ENCODE data around the gene NPVF. TPM values are rescaled to one million over a fixed set of nuclear protein-coding genes. Genes with fewer than 3 reads are reported as not detected.

Gene NPVF, protein sequence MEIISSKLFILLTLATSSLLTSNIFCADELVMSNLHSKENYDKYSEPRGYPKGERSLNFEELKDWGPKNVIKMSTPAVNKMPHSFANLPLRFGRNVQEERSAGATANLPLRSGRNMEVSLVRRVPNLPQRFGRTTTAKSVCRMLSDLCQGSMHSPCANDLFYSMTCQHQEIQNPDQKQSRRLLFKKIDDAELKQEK
- total RNA-seq (not detected), polyA plus RNA-seq (not detected)

DNA sequence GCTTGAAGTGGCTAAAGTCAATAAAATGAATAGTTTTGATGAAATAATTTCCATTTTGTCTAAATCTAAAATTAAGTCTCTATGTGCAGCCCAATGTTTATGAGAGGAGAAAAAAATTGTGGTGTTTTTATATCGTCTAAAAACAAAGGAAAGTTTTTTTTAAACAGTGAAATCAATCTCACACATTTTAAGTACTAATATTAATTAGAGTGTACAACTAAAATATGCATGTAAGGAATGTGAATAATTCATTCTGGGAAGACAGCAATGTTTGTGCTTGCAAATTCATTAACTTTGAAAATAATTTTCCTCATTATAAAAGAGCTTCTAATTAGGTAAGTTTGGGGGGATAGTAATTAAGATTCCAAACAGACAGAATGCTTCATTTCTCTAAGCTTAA lies at the start of gene NPVF:
Gene NPVF (minus strand): TSS at position 101 of the 400 bp plus-strand sequence. CDS start 47 bp downstream, at position 54.
- H3K9me3 ChIP-seq (ENCODE audit: control insufficient read depth in 2 of 2, low read length in 2 of 2), result no peaks in the 10 kb centered on the region
- H3K4me1 ChIP-seq (ENCODE audit: control insufficient read depth, insufficient read depth, low read length, poor library complexity, severe bottlenecking), result no peaks in the 10 kb centered on the region
- H3K27me3 ChIP-seq (ENCODE audit: control insufficient read depth, insufficient read depth, low read length), result peaks cover 12% of the 10 kb centered on the region
- H3K4me3 ChIP-seq (ENCODE audit: low read depth, low read length), result no peak within 1 kb of the TSS
- ATAC-seq (ENCODE audit: low read depth in 2 of 2), result no peak
- no peak for DNase-seq
- H3K27ac Mint-ChIP-seq, result no peak within 1 kb of the TSS
- no peak within 1 kb of the TSS for H3K4me3 Mint-ChIP-seq
- peaks cover 32% of the 10 kb centered on the region for H3K27me3 Mint-ChIP-seq
- H3K36me3 Mint-ChIP-seq, result no peaks in the 10 kb centered on the region
- H3K9me3 Mint-ChIP-seq, result peaks cover 0 to 6% (median 0%) of the 10 kb centered on the region in 7 donors
- no peaks in the 10 kb centered on the region for H3K4me1 Mint-ChIP-seq
- H3K36me3 ChIP-seq (ENCODE audit: control insufficient read depth, insufficient read depth, low read length), result no peaks in the 10 kb centered on the region
- H3K27ac ChIP-seq (ENCODE audit: insufficient read depth, low read length, poor library complexity, severe bottlenecking), result no peak within 1 kb of the TSS

DNA sequence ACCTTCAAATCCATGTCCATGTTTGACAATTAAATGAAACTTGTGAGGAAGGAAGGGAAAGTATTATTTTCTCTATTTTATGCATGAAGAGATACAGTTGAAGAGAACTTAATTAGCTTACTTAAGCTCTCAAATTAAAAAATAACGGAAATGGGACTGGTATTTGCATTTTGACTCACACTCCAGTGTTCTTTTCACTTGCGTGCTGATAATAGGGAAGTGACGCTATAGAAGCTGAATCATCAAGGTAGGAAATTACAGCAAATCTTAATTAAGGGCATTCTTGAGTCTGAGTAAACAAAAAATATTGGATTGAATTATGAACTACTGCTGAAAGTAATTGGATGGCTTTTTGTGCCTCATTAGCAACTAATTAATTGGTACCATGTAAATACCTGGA lies 44.0 kb upstream of the NPVF start:
- Histone ChIP-seq H3K27ac (ENCODE audit: insufficient read depth, low read length, poor library complexity, severe bottlenecking) (no peak overlapping the region), H3K4me1 (ENCODE audit: control insufficient read depth, insufficient read depth, low read length, poor library complexity, severe bottlenecking) (no peaks in the 10 kb centered on the region), H3K9me3 (ENCODE audit: control insufficient read depth in 2 of 2, low read length in 2 of 2) (no peaks in the 10 kb centered on the region), H3K36me3 (ENCODE audit: control insufficient read depth, insufficient read depth, low read length) (no peaks in the 10 kb centered on the region), H3K27me3 (ENCODE audit: control insufficient read depth, insufficient read depth, low read length) (peaks cover 5% of the 10 kb centered on the region), H3K4me3 (ENCODE audit: low read depth, low read length) (no peak overlapping the region)
- no peak overlapping the region for H3K27ac Mint-ChIP-seq
- H3K36me3 Mint-ChIP-seq, result no peaks in the 10 kb centered on the region
- H3K27me3 Mint-ChIP-seq, result peaks cover 20% of the 10 kb centered on the region
- peaks cover 0 to 1% (median 0%) of the 10 kb centered on the region in 7 donors for H3K9me3 Mint-ChIP-seq
- DNase-seq (no peak), ATAC-seq (ENCODE audit: low read depth in 2 of 2) (no peak)
- no peak overlapping the region for H3K4me3 Mint-ChIP-seq
- H3K4me1 Mint-ChIP-seq, result no peaks in the 10 kb centered on the region

DNA sequence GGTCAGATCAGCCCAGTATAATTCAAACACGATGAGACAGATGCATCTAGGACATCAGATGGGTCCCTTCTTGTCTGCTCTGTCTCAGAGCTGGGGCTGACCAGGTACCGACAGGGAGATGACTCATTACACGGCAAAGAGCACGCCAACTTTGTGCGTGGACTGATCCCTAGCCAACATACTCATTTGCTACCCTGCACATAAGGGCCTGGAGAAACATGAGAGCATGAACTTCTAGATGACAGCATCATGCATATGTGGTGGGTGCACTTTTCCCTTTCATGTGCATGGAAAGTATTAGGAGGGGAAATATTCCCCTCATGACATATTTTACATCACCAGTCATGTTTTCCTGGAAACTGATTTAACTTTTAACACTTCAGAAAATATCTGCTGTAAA lies 35.1 kb upstream of the NPVF start:
- Mint-ChIP-seq H3K27me3 (peaks cover 7% of the 10 kb centered on the region), H3K27ac (no peak overlapping the region), H3K36me3 (no peaks in the 10 kb centered on the region), H3K4me3 (no peak overlapping the region), H3K9me3 (no peaks in the 10 kb centered on the region), H3K4me1 (peaks cover 14 to 29% (median 24%) of the 10 kb centered on the region in 4 donors)
- H3K27me3 ChIP-seq (ENCODE audit: control insufficient read depth, insufficient read depth, low read length), result no peaks in the 10 kb centered on the region
- no peaks in the 10 kb centered on the region for H3K9me3 ChIP-seq (ENCODE audit: control insufficient read depth in 2 of 2, low read length in 2 of 2)
- DNase-seq (no peak), ATAC-seq (ENCODE audit: low read depth in 2 of 2) (no peak)
- no peaks in the 10 kb centered on the region for H3K36me3 ChIP-seq (ENCODE audit: control insufficient read depth, insufficient read depth, low read length)
- H3K4me1 ChIP-seq (ENCODE audit: control insufficient read depth, insufficient read depth, low read length, poor library complexity, severe bottlenecking), result peaks cover 15% of the 10 kb centered on the region
- H3K4me3 ChIP-seq (ENCODE audit: low read depth, low read length), result no peak overlapping the region
- H3K27ac ChIP-seq (ENCODE audit: insufficient read depth, low read length, poor library complexity, severe bottlenecking), result no peak overlapping the region

GRCh38 chr7:25262586-25262985 lies 34.3 kb upstream of the NPVF start:
- Histone ChIP-seq H3K9me3 (ENCODE audit: control insufficient read depth in 2 of 2, low read length in 2 of 2) (no peaks in the 10 kb centered on the region), H3K36me3 (ENCODE audit: control insufficient read depth, insufficient read depth, low read length) (no peaks in the 10 kb centered on the region), H3K4me3 (ENCODE audit: low read depth, low read length) (no peak overlapping the region), H3K4me1 (ENCODE audit: control insufficient read depth, insufficient read depth, low read length, poor library complexity, severe bottlenecking) (peaks cover 15% of the 10 kb centered on the region), H3K27ac (ENCODE audit: insufficient read depth, low read length, poor library complexity, severe bottlenecking) (no peak overlapping the region), H3K27me3 (ENCODE audit: control insufficient read depth, insufficient read depth, low read length) (no peaks in the 10 kb centered on the region)
- H3K9me3 Mint-ChIP-seq, result no peaks in the 10 kb centered on the region
- H3K27me3 Mint-ChIP-seq, result peaks cover 7% of the 10 kb centered on the region
- peaks cover 14 to 29% (median 24%) of the 10 kb centered on the region in 4 donors for H3K4me1 Mint-ChIP-seq
- no peak for ATAC-seq (ENCODE audit: low read depth in 2 of 2)
- H3K4me3 Mint-ChIP-seq, result no peak overlapping the region
- H3K36me3 Mint-ChIP-seq, result no peaks in the 10 kb centered on the region
- H3K27ac Mint-ChIP-seq, result peak overlapping the region in 2 of 3 donors; percentile 5 to 48
- no peak for DNase-seq

DNA sequence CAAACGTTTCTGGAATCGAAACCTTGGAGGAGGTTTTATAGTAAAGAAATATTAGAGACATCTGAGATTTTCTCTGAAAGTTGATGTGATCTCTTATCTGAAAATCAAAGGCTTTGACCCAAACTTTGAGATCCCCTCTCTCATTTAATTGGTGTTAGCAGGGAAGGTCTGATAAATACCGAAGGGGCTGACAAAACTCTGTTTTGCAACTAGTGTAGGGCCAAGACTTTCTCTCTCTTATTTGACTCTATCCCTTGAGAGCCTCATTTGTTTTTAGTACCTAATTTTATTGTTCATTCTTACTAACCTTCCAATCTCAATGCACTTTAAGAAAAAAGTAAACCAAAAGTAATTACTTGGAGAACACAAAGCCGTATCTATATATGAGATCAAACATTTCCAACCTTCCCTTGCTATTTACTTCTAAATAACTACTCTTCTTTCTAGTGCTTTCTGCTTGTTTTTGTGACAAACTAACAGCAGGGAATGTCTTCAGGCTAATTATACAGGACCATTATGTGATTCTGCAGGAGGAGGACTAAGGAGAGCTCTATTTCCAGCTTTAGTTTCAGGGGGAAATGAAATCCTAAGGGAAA lies 33.4 kb upstream of the NPVF start:
- Histone ChIP-seq H3K27ac (ENCODE audit: insufficient read depth, low read length, poor library complexity, severe bottlenecking) (no peak overlapping the region), H3K27me3 (ENCODE audit: control insufficient read depth, insufficient read depth, low read length) (no peaks in the 10 kb centered on the region), H3K4me3 (ENCODE audit: low read depth, low read length) (peak overlapping the region; percentile 73), H3K36me3 (ENCODE audit: control insufficient read depth, insufficient read depth, low read length) (no peaks in the 10 kb centered on the region), H3K4me1 (ENCODE audit: control insufficient read depth, insufficient read depth, low read length, poor library complexity, severe bottlenecking) (peaks cover 15% of the 10 kb centered on the region), H3K9me3 (ENCODE audit: control insufficient read depth in 2 of 2, low read length in 2 of 2) (no peaks in the 10 kb centered on the region)
- H3K27ac Mint-ChIP-seq, result peak overlapping the region; percentile 33 to 63 (median 38)
- ATAC-seq (ENCODE audit: low read depth in 2 of 2), result no peak
- H3K36me3 Mint-ChIP-seq, result no peaks in the 10 kb centered on the region
- DNase-seq, result no peak
- no peaks in the 10 kb centered on the region for H3K9me3 Mint-ChIP-seq
- peaks cover 7% of the 10 kb centered on the region for H3K27me3 Mint-ChIP-seq
- H3K4me3 Mint-ChIP-seq, result peak overlapping the region; percentile 7 to 84 (median 76)
- H3K4me1 Mint-ChIP-seq, result peaks cover 14 to 29% (median 24%) of the 10 kb centered on the region in 4 donors

DNA sequence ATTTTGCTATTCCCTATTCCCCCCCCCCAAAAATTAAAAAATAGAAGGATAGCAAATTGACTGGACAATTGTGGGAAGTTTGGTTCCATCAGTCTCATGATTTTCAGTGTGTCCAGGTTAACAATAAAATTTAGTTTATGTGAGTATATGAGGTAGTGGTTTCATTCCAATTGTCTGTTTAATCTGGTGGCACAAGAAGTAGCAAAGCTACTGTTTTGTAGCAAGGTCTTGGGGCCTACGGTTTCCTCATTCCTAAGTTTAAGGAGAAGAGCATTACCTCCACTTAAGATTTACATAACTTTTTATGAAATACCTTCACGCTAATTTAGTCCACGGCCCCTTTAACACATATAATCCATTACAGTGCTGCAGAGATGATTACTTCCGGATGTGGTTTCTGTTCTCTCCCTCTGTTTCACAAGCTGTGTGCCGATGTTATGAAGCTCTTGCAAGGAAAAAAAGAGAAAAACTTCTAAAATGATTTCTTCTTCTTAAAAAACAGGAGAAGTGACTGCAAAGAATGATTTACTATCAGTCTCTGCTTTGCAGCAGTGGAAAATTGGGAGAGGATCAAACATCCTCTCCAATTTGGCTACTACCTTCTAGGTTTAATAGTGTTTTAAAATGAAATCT lies 32.7 kb upstream of the NPVF start:
- Mint-ChIP-seq H3K4me3 (peak overlapping the region; percentile 7 to 84 (median 76)), H3K4me1 (peaks cover 14 to 29% (median 24%) of the 10 kb centered on the region in 4 donors), H3K36me3 (no peaks in the 10 kb centered on the region), H3K27me3 (peaks cover 7% of the 10 kb centered on the region), H3K9me3 (no peaks in the 10 kb centered on the region), H3K27ac (peak overlapping the region; percentile 33 to 63 (median 38))
- DNase-seq (peak in 2 of 3 donors; percentile 57 to 78), ATAC-seq (ENCODE audit: low read depth in 2 of 2) (peak; percentile 81 to 84)
- Histone ChIP-seq H3K27ac (ENCODE audit: insufficient read depth, low read length, poor library complexity, severe bottlenecking) (no peak overlapping the region), H3K27me3 (ENCODE audit: control insufficient read depth, insufficient read depth, low read length) (no peaks in the 10 kb centered on the region), H3K36me3 (ENCODE audit: control insufficient read depth, insufficient read depth, low read length) (no peaks in the 10 kb centered on the region), H3K9me3 (ENCODE audit: control insufficient read depth in 2 of 2, low read length in 2 of 2) (no peaks in the 10 kb centered on the region), H3K4me1 (ENCODE audit: control insufficient read depth, insufficient read depth, low read length, poor library complexity, severe bottlenecking) (peaks cover 15% of the 10 kb centered on the region), H3K4me3 (ENCODE audit: low read depth, low read length) (peak overlapping the region; percentile 73)

DNA sequence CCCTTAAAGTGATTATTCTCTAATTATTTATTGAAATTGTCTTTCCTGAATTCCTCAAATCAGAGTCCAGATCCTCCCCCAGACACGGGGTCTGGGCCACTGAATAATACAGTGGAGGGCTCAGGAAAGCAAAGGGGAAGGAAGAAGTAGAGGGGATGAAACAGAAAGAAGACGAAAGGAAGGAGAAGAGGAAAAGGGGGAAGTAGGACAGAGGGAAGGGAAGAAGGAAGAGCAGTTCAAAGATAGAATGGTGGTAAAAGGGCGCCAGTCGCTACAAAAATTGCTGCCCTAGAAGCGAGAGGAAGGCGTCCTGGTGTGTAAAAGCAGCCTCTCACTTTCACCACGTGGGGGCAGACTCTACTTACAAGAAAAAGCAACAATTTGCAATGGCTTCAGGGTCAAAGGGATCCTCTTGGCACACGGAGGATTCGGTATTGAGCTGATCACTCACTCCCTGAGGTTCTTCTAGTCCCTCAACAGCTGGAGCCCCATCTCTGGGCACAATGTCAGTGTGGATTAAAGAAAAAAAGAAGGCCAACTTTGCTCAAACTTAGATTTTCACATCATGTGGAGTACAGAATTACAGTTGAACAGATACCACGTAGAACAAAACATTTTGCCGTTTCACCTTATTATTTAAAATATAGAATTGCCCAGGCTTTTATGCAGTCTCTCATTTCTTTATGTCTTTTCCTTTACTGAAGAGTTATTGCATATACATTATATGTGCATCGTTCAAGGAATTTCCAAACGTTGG lies 31.4 kb upstream of the NPVF start:
- H3K4me3 Mint-ChIP-seq, result peak overlapping the region in 3 of 4 donors; percentile 35 to 59 (median 47)
- peak; percentile 70 to 72 for ATAC-seq (ENCODE audit: low read depth in 2 of 2)

More for the DNA sequence above, 31.4 kb upstream of the NPVF start:
- Histone ChIP-seq H3K4me1 (ENCODE audit: control insufficient read depth, insufficient read depth, low read length, poor library complexity, severe bottlenecking) (peaks cover 15% of the 10 kb centered on the region), H3K27me3 (ENCODE audit: control insufficient read depth, insufficient read depth, low read length) (no peaks in the 10 kb centered on the region), H3K27ac (ENCODE audit: insufficient read depth, low read length, poor library complexity, severe bottlenecking) (no peak overlapping the region), H3K36me3 (ENCODE audit: control insufficient read depth, insufficient read depth, low read length) (no peaks in the 10 kb centered on the region), H3K9me3 (ENCODE audit: control insufficient read depth in 2 of 2, low read length in 2 of 2) (no peaks in the 10 kb centered on the region), H3K4me3 (ENCODE audit: low read depth, low read length) (peak overlapping the region; percentile 27)
- Mint-ChIP-seq H3K36me3 (no peaks in the 10 kb centered on the region), H3K27ac (peak overlapping the region; percentile 39 to 80 (median 64)), H3K4me1 (peaks cover 14 to 29% (median 24%) of the 10 kb centered on the region in 4 donors), H3K27me3 (peaks cover 3% of the 10 kb centered on the region), H3K9me3 (no peaks in the 10 kb centered on the region)
- DNase-seq, result peak; percentile 39 to 82 (median 71)

Data from CD4-positive, CD25-positive, alpha-beta regulatory T cell (primary cell).